GM18517 (cell line): ENCODE results near the gene PGM5.
A peak's percentile ranks its signal among the peaks of the same experiment; 100 is the strongest.

Source experiments
- ATAC-seq: cut with Tn5 transposase; IDR thresholded peaks from one replicate; pipeline ENCODE4 v1.9.1; 2021; ENCODE audit warnings: mild to moderate bottlenecking, moderate library complexity; ENCODE audit not compliant: unreplicated experiment

The PGM5 gene

DNA sequence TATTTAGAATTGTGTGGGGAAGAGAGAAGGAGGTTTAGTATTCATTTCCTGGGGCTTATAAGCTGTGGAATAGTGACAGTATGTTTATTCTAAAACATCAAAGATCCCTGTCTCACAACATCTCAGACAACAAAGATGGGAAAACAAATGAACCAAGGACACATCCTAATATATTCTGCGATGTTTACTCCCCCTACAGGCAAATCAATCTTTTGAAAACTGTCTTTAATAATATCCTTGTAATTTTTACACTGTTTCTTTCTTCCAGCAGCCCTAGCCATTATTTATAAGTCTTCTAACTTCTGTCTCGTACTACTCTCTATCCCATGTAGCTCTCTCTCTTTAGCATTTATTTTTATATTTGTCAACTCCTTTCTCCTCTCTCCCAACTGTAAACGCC, 217.7 kb downstream of the PGM5 start:
- ATAC-seq = no peak

DNA sequence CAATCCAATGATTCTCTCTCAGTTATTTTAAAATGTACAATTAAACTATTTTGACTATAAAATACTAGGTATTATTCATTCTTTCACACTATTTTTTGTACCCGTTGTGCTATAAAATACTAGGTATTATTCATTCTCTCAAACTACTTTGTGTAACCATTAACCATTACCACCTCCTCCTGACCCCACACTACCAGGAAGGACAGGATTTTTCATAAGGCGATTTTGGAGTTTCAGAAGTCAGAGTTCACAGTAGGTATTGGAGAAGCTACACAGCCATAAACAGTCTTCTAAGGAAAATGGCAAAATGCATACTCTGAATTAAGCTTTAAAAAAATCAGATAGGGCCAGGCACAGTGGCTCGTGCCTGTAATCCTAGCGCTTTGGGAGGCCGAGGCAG, 219.4 kb downstream of the PGM5 start:
- ATAC-seq = no peak

DNA sequence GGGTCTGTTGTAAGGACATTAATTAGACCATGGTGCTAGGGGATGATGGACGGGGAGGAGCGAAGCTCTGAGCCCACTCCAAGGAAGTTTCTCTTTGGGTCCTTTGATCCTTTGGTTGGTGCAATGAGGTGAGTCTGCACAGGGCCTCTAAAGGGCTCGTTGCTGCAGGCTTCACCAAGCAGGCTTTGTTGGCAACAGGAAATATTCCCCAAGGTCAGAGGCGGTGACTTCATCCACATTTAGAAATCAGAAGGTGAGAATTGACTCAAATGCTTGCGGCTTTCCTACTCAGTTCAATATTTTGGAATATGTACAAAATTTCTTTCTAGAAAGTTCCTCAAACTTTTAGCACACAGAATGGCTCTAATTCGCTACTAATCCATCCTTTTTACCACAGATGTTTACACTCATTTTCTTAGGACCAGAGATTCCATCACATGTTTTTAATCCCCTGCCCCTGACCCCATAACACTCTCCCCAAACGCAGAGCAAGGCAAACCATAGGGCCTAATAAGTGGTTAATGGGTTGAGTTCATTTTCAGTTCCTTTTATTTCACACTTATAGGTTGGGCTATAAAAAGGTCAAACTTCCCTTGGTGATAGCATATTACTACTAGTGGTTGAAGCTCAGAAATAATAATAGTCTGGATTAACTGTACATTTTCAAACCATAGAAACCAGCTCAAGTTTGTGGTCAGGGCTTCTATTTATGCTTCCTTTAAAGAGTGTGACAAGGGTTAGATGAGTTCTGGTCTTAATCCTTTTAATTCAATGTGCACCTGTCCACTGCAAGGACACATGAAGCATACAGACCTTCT, 221.6 kb downstream of the PGM5 start:
- ATAC-seq = peak; percentile 90
